Small intestine (tissue), 7 donors: ENCODE data around the gene FKBP10. TPM values are rescaled to one million over a fixed set of nuclear protein-coding genes. Genes with fewer than 3 reads are reported as not detected.
"Not testable (repeated sequence)": the region's sequence is repeated elsewhere in the genome, so short reads cannot be mapped to it uniquely, and the experiment has no call there.

ENCODE experiments used
- DNase-seq, 2 donors: peaks; one replicate each; pipeline versions ENCODE4 v3.0.0 to v3.0.0-alpha.2; 2013
- FAIRE-seq: peaks from 2 replicates; lab custom pipeline; 2012; peaks lifted over from hg19 to GRCh38; lab: Jason Lieb, UNC
- H3K27ac ChIP-seq, 3 donors: one replicate each; pipeline ENCODE4 v1.5.1; 2013; ENCODE audit warnings: low read length in 2 of 3, mild to moderate bottlenecking in 2 of 3, control low read depth in 1 of 3, inconsistent platforms in 1 of 3, low read depth in 1 of 3, moderate library complexity in 1 of 3
- H3K27me3 ChIP-seq, 3 donors: one replicate each; pipeline ENCODE4 v1.6.1; 2013; ENCODE audit warnings: low read length in 3 of 3, inconsistent platforms in 1 of 3; ENCODE audit not compliant: control insufficient read depth in 3 of 3, insufficient read depth in 3 of 3
- H3K36me3 ChIP-seq, 3 donors: one replicate each; pipeline ENCODE4 v1.6.1; 2013; ENCODE audit warnings: low read length in 3 of 3, inconsistent platforms in 1 of 3, low read depth in 1 of 3, mild to moderate bottlenecking in 1 of 3, moderate library complexity in 1 of 3; ENCODE audit not compliant: control insufficient read depth in 3 of 3, insufficient read depth in 2 of 3
- H3K4me1 ChIP-seq, 3 donors: one replicate each; pipeline ENCODE4 v1.6.1; 2013; ENCODE audit warnings: low read length in 2 of 3, inconsistent platforms in 1 of 3, low read depth in 1 of 3, mild to moderate bottlenecking in 1 of 3, moderate library complexity in 1 of 3; ENCODE audit not compliant: control insufficient read depth in 3 of 3, insufficient read depth in 2 of 3
- H3K4me3 ChIP-seq, 3 donors: one replicate each; pipeline ENCODE4 v1.5.1; 2013; ENCODE audit warnings: low read length in 3 of 3, control low read depth in 1 of 3, inconsistent platforms in 1 of 3, low read depth in 1 of 3, mild to moderate bottlenecking in 1 of 3, moderate library complexity in 1 of 3
- H3K9me3 ChIP-seq, 2 donors: one replicate each; pipeline ENCODE4 v1.6.1; 2013; ENCODE audit warnings: low read depth in 1 of 2, low read length in 1 of 2; ENCODE audit not compliant: control insufficient read depth in 2 of 2, insufficient read depth in 1 of 2
- WGBS, 3 donors: extraction: QIAGEN DNeasy Blood & Tissue Kit; methylation state at CpG; one replicate each; pipeline ENCODE4 v1.1.7; 2013; 5-methylcytosine and 5-hydroxymethylcytosine counted together
- polyA plus RNA-seq, 4 donors: library from polyadenylated mRNA; stranded (reverse) in 3 of 4; unstranded in 1 of 4; fragments of 200-250 nt in 3 of 4; fragments of 120-200 nt in 1 of 4; gene quantifications; one replicate each; pipeline versions ENCODE4 v1.2.1 to v1.2.3, GENCODE V29; 2013
- donor health status: healthy with polysubstance abuse.
- donor health status: control.
- donor health status: control.
- donor health status: Bipolar disorder and iron deficiency.
- donor health status: healthy.

FKBP10 gene
- polyA plus RNA-seq, 4 donors: 0.67 to 39.7 (median 8.7) TPM

GRCh38 chr17:41776262-41776900, 36.4 kb upstream of the FKBP10 start:
- not testable (repeated sequence) for H3K9me3 ChIP-seq, H3K4me3 ChIP-seq, FAIRE-seq, DNase-seq, H3K27me3 ChIP-seq
- Histone ChIP-seq H3K27ac (peak overlapping the region; percentile 71 to 99 (median 84)), H3K36me3 (peaks cover 0 to 78% (median 2%) of the 10 kb centered on the region in 3 donors), H3K4me1 (peaks cover 0 to 74% (median 12%) of the 10 kb centered on the region in 3 donors)
- 81 to 82% (median 82%) methylated on average over 14 of the region's 14 CpGs for WGBS, 3 donors

GRCh38 chr17:41777157-41777573, 35.6 kb upstream of the FKBP10 start:
- DNase-seq (peak; percentile 36 to 48), FAIRE-seq (no peak)
- Histone ChIP-seq H3K27ac (peak overlapping the region; percentile 74 to 89 (median 81)), H3K9me3 (no peaks in the 10 kb centered on the region), H3K27me3 (no peaks in the 10 kb centered on the region), H3K4me1 (peaks cover under 1 to 71% (median 10%) of the 10 kb centered on the region in 3 donors), H3K4me3 (no peak overlapping the region), H3K36me3 (peaks cover 0 to 78% (median 0%) of the 10 kb centered on the region in 3 donors)
- 21 to 31% (median 27%) methylated on average over 3 to 4 of the region's 4 CpGs for WGBS, 3 donors

- H3K9me3 ChIP-seq: no peaks in the 10 kb centered on the region
- DNase-seq (peak; percentile 50 to 68), FAIRE-seq (no peak)
- H3K27me3 ChIP-seq: no peaks in the 10 kb centered on the region
- H3K36me3 ChIP-seq: peaks cover 0 to 78% (median 0%) of the 10 kb centered on the region in 3 donors
- H3K4me3 ChIP-seq: no peak overlapping the region
- peak overlapping the region; percentile 74 to 89 (median 81) for H3K27ac ChIP-seq
- WGBS, 3 donors: 17 to 26% (median 19%) methylated on average over 12 of the region's 12 CpGs
- H3K4me1 ChIP-seq: peaks cover 2 to 71% (median 10%) of the 10 kb centered on the region in 3 donors
Measured at GRCh38 chr17:41777574-41778188, 35.1 kb upstream of the FKBP10 start.

- peak overlapping the region in 1 of 3 donors; percentile 21 for H3K27ac ChIP-seq
Measured at GRCh38 chr17:41779954-41780353, 32.9 kb upstream of the FKBP10 start.

GRCh38 chr17:41781404-41782110, 31.2 kb upstream of the FKBP10 start:
- no peak for FAIRE-seq
- H3K36me3 ChIP-seq: peaks cover 0 to 69% (median 0%) of the 10 kb centered on the region in 3 donors
- no peak overlapping the region for H3K4me3 ChIP-seq
- H3K27me3 ChIP-seq: no peaks in the 10 kb centered on the region
- peak overlapping the region; percentile 35 to 79 (median 49) for H3K27ac ChIP-seq
- DNase-seq: no peak
- H3K9me3 ChIP-seq: no peaks in the 10 kb centered on the region
- peaks cover 2 to 51% (median 6%) of the 10 kb centered on the region in 3 donors for H3K4me1 ChIP-seq
- 65 to 70% (median 70%) methylated on average over 13 of the region's 13 CpGs for WGBS, 3 donors

More at GRCh38 chr17:41779954-41780353, 32.9 kb upstream of the FKBP10 start:
- Histone ChIP-seq H3K36me3 (peaks cover 0 to 80% (median 0%) of the 10 kb centered on the region in 3 donors), H3K9me3 (no peaks in the 10 kb centered on the region), H3K4me3 (no peak overlapping the region), H3K27me3 (no peaks in the 10 kb centered on the region), H3K4me1 (peaks cover 2 to 67% (median 12%) of the 10 kb centered on the region in 3 donors)
- DNase-seq (no peak), FAIRE-seq (no peak)
- WGBS, 3 donors: 90 to 93% (median 91%) methylated on average over 1 of the region's 1 CpG

- 38 to 56% (median 47%) methylated on average over 4 of the region's 4 CpGs for WGBS, 3 donors
- H3K4me3 ChIP-seq: peak overlapping the region in 1 of 3 donors; percentile 25
- H3K36me3 ChIP-seq: peaks cover 0 to 63% (median 0%) of the 10 kb centered on the region in 3 donors
- peak overlapping the region; percentile 42 to 79 (median 49) for H3K27ac ChIP-seq
- H3K27me3 ChIP-seq: no peaks in the 10 kb centered on the region
- H3K4me1 ChIP-seq: peaks cover 2 to 48% (median 6%) of the 10 kb centered on the region in 3 donors
- no peaks in the 10 kb centered on the region for H3K9me3 ChIP-seq
- FAIRE-seq: no peak
- no peak for DNase-seq
Measured at GRCh38 chr17:41782142-41782541, 30.7 kb upstream of the FKBP10 start.

GRCh38 chr17:41784207-41784744, 28.5 kb upstream of the FKBP10 start:
- Histone ChIP-seq H3K9me3 (no peaks in the 10 kb centered on the region), H3K27me3 (no peaks in the 10 kb centered on the region), H3K4me3 (peak overlapping the region; percentile 75 to 80 (median 75)), H3K4me1 (peaks cover 2 to 46% (median 3%) of the 10 kb centered on the region in 3 donors), H3K36me3 (peaks cover 0 to 50% (median 0%) of the 10 kb centered on the region in 3 donors), H3K27ac (peak overlapping the region in 2 of 3 donors; percentile 98 to 99)
- DNase-seq: peak; percentile 37 to 54
- FAIRE-seq: no peak
- 13 to 23% (median 16%) methylated on average over 6 of the region's 6 CpGs for WGBS, 3 donors
